CD4-positive, alpha-beta T cell treated with Interleukin-15 for 4 hours (primary cell): ENCODE measurements around the gene ZBTB22.
"Not testable (repeated sequence)": the region's sequence is repeated elsewhere in the genome, so short reads cannot be mapped to it uniquely, and the experiment has no call there.

Experiments used
- DNase-seq: peaks from one replicate; pipeline ENCODE4 v3.0.0-alpha.2; 2020; ENCODE audit warnings: low spot score

ZBTB22 gene

GRCh38 chr6:33317669-33318425, at the start of gene ZBTB22:
TSS of gene ZBTB22 (minus strand) at chr6:33317744. CDS start at chr6:33316916, 828 bp downstream.
- peak; percentile 97 for DNase-seq

- no peak for DNase-seq
Observed at GRCh38 chr6:33367009-33367714, 49.6 kb upstream of the ZBTB22 start.

GRCh38 chr6:33365206-33365971, 47.8 kb upstream of the ZBTB22 start:
- DNase-seq = not testable (repeated sequence)

- not testable (repeated sequence) for DNase-seq
Observed at GRCh38 chr6:33364475-33365205, 47.1 kb upstream of the ZBTB22 start.

GRCh38 chr6:33363486-33363885, 45.9 kb upstream of the ZBTB22 start:
- not testable (repeated sequence) for DNase-seq

- DNase-seq = no peak
Observed at GRCh38 chr6:33359331-33359730, 41.8 kb upstream of the ZBTB22 start.

GRCh38 chr6:33357160-33357871, 39.8 kb upstream of the ZBTB22 start:
- not testable (repeated sequence) for DNase-seq

GRCh38 chr6:33356295-33356694, 38.8 kb upstream of the ZBTB22 start:
- DNase-seq = no peak

- not testable (repeated sequence) for DNase-seq
Observed at GRCh38 chr6:33355860-33356259, 38.3 kb upstream of the ZBTB22 start.

- no peak for DNase-seq
Observed at GRCh38 chr6:33347816-33348215, 30.3 kb upstream of the ZBTB22 start.

GRCh38 chr6:33346972-33347371, 29.4 kb upstream of the ZBTB22 start:
- not testable (repeated sequence) for DNase-seq

GRCh38 chr6:33344701-33345697, 27.5 kb upstream of the ZBTB22 start:
- peak; percentile 88 for DNase-seq

- peak; percentile 86 for DNase-seq
Observed at GRCh38 chr6:33343953-33344611, 26.5 kb upstream of the ZBTB22 start.

GRCh38 chr6:33343606-33343952, 26.0 kb upstream of the ZBTB22 start:
- not testable (repeated sequence) for DNase-seq

GRCh38 chr6:33339193-33339592, 21.6 kb upstream of the ZBTB22 start:
- no peak for DNase-seq

- no peak for DNase-seq
Observed at GRCh38 chr6:33336495-33336894, 19.0 kb upstream of the ZBTB22 start.

GRCh38 chr6:33335916-33336315, 18.4 kb upstream of the ZBTB22 start:
- no peak for DNase-seq

- no peak for DNase-seq
Observed at GRCh38 chr6:33333666-33334065, 16.1 kb upstream of the ZBTB22 start.

- no peak for DNase-seq
Observed at GRCh38 chr6:33330736-33331135, 13.2 kb upstream of the ZBTB22 start.

- no peak for DNase-seq
Observed at GRCh38 chr6:33329058-33329457, 11.5 kb upstream of the ZBTB22 start.
